ENCODE measurements around the gene NUDT9. TPM values are rescaled to one million over a fixed set of nuclear protein-coding genes. Genes with fewer than 3 reads are reported as not detected.

Gene NUDT9
- total RNA-seq, 1 experiment from 2014 or later, result 14.7 TPM

- H3F3A ChIP-seq (ENCODE audit: low read length, unreplicated experiment), result no peaks in the 10 kb centered on the region
- intact Hi-C loops (cut with micrococcal nuclease), result no loop called here
- H3K4me1 ChIP-seq (ENCODE audit: insufficient read depth, low read length), result peaks cover 1% of the 10 kb centered on the region
- ATAC-seq, result no peak
- no peaks in the 10 kb centered on the region for H3K27me3 ChIP-seq (ENCODE audit: low read length)
- POLR2A ChIA-PET (ENCODE audit: unreplicated experiment), result no interaction called here
- no peaks in the 10 kb centered on the region for H3K9me2 ChIP-seq (replicated peaks; ENCODE audit: low read length)
- H3K4me2 ChIP-seq (ENCODE audit: low read length), result no peak overlapping the region
- no peak overlapping the region for H2AFZ ChIP-seq (ENCODE audit: low read length)
- BruUV-seq (replicated peaks), result no TSS peak
- no peak overlapping the region for H3K4me3 ChIP-seq (ENCODE audit: low read length)
- H3K9me3 ChIP-seq (ENCODE audit: low read length), result no peaks in the 10 kb centered on the region
- H3K9ac ChIP-seq (ENCODE audit: low read length), result no peak overlapping the region
- no peak for DNase-seq
- no peak overlapping the region for H3K27ac ChIP-seq (ENCODE audit: low read length)
- H3K79me2 ChIP-seq (ENCODE audit: low read length), result no peaks in the 10 kb centered on the region
- H4K20me1 ChIP-seq (ENCODE audit: low read length), result no peaks in the 10 kb centered on the region
- no peaks in the 10 kb centered on the region for H3K36me3 ChIP-seq (ENCODE audit: low read depth, low read length)
- TF ChIP-seq CTCF (conservative IDR thresholded peaks at IDR 0.05; ENCODE audit: low read depth, low read length) (no peak), EZH2phosphoT487 (IDR thresholded peaks at IDR 0.05; ENCODE audit: borderline replicate concordance, low read length) (no peak), EZH2 (IDR thresholded peaks at IDR 0.05; ENCODE audit: low read length, unreplicated experiment) (no peak)
- CTCF ChIA-PET, result no interaction called here
Observed at GRCh38 chr4:87497578-87497977, 75.2 kb downstream of the NUDT9 start.

- Histone ChIP-seq H3K4me3 (ENCODE audit: low read length) (no peak overlapping the region), H3K9me3 (ENCODE audit: low read length) (no peaks in the 10 kb centered on the region), H3F3A (ENCODE audit: low read length, unreplicated experiment) (no peaks in the 10 kb centered on the region), H4K20me1 (ENCODE audit: low read length) (no peaks in the 10 kb centered on the region), H3K27ac (ENCODE audit: low read length) (no peak overlapping the region), H2AFZ (ENCODE audit: low read length) (no peak overlapping the region), H3K36me3 (ENCODE audit: low read depth, low read length) (no peaks in the 10 kb centered on the region), H3K4me1 (ENCODE audit: insufficient read depth, low read length) (peaks cover 5% of the 10 kb centered on the region), H3K4me2 (ENCODE audit: low read length) (0 out of 2 replicates have a peak overlapping the region, but pooled peaks have one; percentile 8), H3K9ac (ENCODE audit: low read length) (no peak overlapping the region), H3K9me2 (replicated peaks; ENCODE audit: low read length) (no peaks in the 10 kb centered on the region), H3K79me2 (ENCODE audit: low read length) (no peaks in the 10 kb centered on the region), H3K27me3 (ENCODE audit: low read length) (no peaks in the 10 kb centered on the region)
- intact Hi-C loops (cut with micrococcal nuclease), result no loop called here
- no TSS peak for BruUV-seq (replicated peaks)
- ATAC-seq, result no peak
- ChIA-PET CTCF (no interaction called here), POLR2A (ENCODE audit: unreplicated experiment) (no interaction called here)
- no peak for TF ChIP-seq EZH2phosphoT487 (IDR thresholded peaks at IDR 0.05; ENCODE audit: borderline replicate concordance, low read length)
- no peak for TF ChIP-seq CTCF (conservative IDR thresholded peaks at IDR 0.05; ENCODE audit: low read depth, low read length)
- TF ChIP-seq EZH2 (IDR thresholded peaks at IDR 0.05; ENCODE audit: low read length, unreplicated experiment), result no peak
- DNase-seq, result no peak
Observed at GRCh38 chr4:87498446-87498900, 76.1 kb downstream of the NUDT9 start.

GRCh38 chr4:87499403-87500091 is 77.2 kb downstream of the NUDT9 start:
- DNase-seq, result no peak
- POLR2A ChIA-PET (ENCODE audit: unreplicated experiment), result no interaction called here

More at GRCh38 chr4:87499403-87500091, 77.2 kb downstream of the NUDT9 start:
- no peak overlapping the region for H2AFZ ChIP-seq (ENCODE audit: low read length)
- CTCF ChIA-PET, result no interaction called here
- no peaks in the 10 kb centered on the region for H3K9me2 ChIP-seq (replicated peaks; ENCODE audit: low read length)
- H3K9ac ChIP-seq (ENCODE audit: low read length), result no peak overlapping the region
- H3K9me3 ChIP-seq (ENCODE audit: low read length), result no peaks in the 10 kb centered on the region
- H3K4me2 ChIP-seq (ENCODE audit: low read length), result no peak overlapping the region
- no peaks in the 10 kb centered on the region for H3K36me3 ChIP-seq (ENCODE audit: low read depth, low read length)
- H3K27me3 ChIP-seq (ENCODE audit: low read length), result no peaks in the 10 kb centered on the region
- H3K27ac ChIP-seq (ENCODE audit: low read length), result no peak overlapping the region
- intact Hi-C loops (cut with micrococcal nuclease), result no loop called here
- no peak overlapping the region for H3K4me3 ChIP-seq (ENCODE audit: low read length)
- no peak for ATAC-seq
- no peaks in the 10 kb centered on the region for H3F3A ChIP-seq (ENCODE audit: low read length, unreplicated experiment)
- TF ChIP-seq EZH2 (IDR thresholded peaks at IDR 0.05; ENCODE audit: low read length, unreplicated experiment) (no peak), EZH2phosphoT487 (IDR thresholded peaks at IDR 0.05; ENCODE audit: borderline replicate concordance, low read length) (no peak), CTCF (conservative IDR thresholded peaks at IDR 0.05; ENCODE audit: low read depth, low read length) (no peak)
- no TSS peak for BruUV-seq (replicated peaks)
- peaks cover 5% of the 10 kb centered on the region for H3K4me1 ChIP-seq (ENCODE audit: insufficient read depth, low read length)
- H3K79me2 ChIP-seq (ENCODE audit: low read length), result no peaks in the 10 kb centered on the region
- no peaks in the 10 kb centered on the region for H4K20me1 ChIP-seq (ENCODE audit: low read length)
